Naive B cell (primary cell): ENCODE data around the gene SAPCD2. TPM values are rescaled to one million over a fixed set of nuclear protein-coding genes. Genes with fewer than 3 reads are reported as not detected.

Experiments used
- ATAC-seq, 2 donors: fragments of 150-1000 bp; cut with Tn5 transposase; 2 replicates each; pipeline ENCODE4 v1.10.0; 2021; ENCODE audit warnings: low read depth in 2 of 2, mild to moderate bottlenecking in 2 of 2, moderate library complexity in 2 of 2
- DNase-seq: peaks from one replicate; pipeline ENCODE4 v3.0.0; 2022
- H3K27ac Mint-ChIP-seq, 6 donors: one replicate each; pipeline ENCODE4 v1.8.0; 2020 to 2022; ENCODE audit warnings: mild to moderate bottlenecking in 6 of 6, mixed read lengths in 6 of 6, moderate library complexity in 5 of 6, inconsistent platforms in 2 of 6
- H3K27me3 Mint-ChIP-seq, 3 donors: one replicate each; pipeline ENCODE4 v1.8.0; 2021 to 2022; ENCODE audit warnings: mixed read lengths in 3 of 3, mild to moderate bottlenecking in 1 of 3
- H3K36me3 Mint-ChIP-seq, 2 donors: one replicate each; pipeline ENCODE4 v1.8.0; 2020 to 2022; ENCODE audit warnings: mixed read lengths in 2 of 2, inconsistent platforms in 1 of 2, mild to moderate bottlenecking in 1 of 2
- H3K4me1 Mint-ChIP-seq, 3 donors: one replicate each; pipeline ENCODE4 v1.8.0; 2020 to 2022; ENCODE audit warnings: mixed read lengths in 3 of 3, inconsistent platforms in 1 of 3, mild to moderate bottlenecking in 1 of 3, moderate library complexity in 1 of 3
- H3K4me3 Mint-ChIP-seq, 8 donors: one replicate each; pipeline ENCODE4 v1.8.0; 2020 to 2022; ENCODE audit warnings: mild to moderate bottlenecking in 8 of 8, mixed read lengths in 8 of 8, moderate library complexity in 8 of 8, inconsistent platforms in 2 of 8
- H3K9me3 Mint-ChIP-seq, 7 donors: one replicate each; pipeline ENCODE4 v1.8.0; 2020 to 2022; ENCODE audit warnings: mixed read lengths in 7 of 7, mild to moderate bottlenecking in 5 of 7, inconsistent platforms in 2 of 7, moderate library complexity in 1 of 7
- polyA plus RNA-seq, 6 donors: library from polyadenylated mRNA; unstranded; fragments of 300-500 nt; fragmentation: Illumina TruSeq; gene quantifications; one replicate each; pipeline ENCODE4 v1.2.3, GENCODE V29; 2021; ENCODE audit warnings: low read depth in 6 of 6

The SAPCD2 gene
- polyA plus RNA-seq, 6 donors from 2014 or later, result 0.05 TPM; not detected in 5

DNA sequence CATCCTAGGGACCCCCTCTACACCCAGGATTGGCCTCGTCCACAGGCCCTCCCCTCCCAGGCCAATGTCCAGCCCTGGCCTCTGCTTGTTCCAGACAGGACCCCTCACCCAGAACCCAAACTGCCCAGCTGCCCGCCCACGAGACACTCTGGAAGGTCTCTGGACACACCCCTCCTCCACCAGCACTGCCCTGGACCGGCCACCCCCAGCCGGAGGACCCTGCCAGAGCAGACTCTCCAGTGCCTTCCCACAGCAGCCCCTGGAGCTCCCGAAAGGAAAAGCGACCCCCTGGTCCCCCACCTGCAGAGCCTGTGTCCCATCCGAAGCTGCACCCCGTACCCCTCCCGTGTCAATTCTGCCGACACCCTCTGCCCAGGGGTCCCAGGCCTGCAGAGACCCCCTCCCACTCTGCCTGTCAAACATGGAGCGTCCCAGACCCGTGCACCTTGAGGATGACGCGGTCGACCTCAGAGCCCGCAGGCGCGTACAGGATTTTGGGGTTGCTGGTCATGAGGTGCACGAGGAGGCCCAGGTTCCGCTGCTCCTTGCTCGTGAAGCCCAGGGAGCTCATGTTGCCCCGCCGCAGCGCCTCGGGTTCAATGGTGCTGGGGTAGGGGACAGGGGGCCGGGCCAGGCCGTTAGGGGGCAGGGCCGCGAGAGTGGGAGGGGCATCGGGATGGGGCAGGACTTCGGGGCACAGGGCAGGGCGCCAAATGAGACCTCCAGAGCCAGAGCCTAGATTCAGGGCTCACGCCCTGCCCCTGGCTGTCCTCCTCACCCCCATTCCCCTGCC lies 50.3 kb downstream of the SAPCD2 start:
- H3K9me3 Mint-ChIP-seq, result no peaks in the 10 kb centered on the region
- no peaks in the 10 kb centered on the region for H3K27me3 Mint-ChIP-seq
- no peak for ATAC-seq
- no peak for DNase-seq
- H3K4me3 Mint-ChIP-seq, result no peak overlapping the region
- peaks cover 0 to 7% (median 0%) of the 10 kb centered on the region in 3 donors for H3K4me1 Mint-ChIP-seq
- H3K36me3 Mint-ChIP-seq, result no peaks in the 10 kb centered on the region
- H3K27ac Mint-ChIP-seq, result peak overlapping the region in 1 of 6 donors; percentile 70

DNA sequence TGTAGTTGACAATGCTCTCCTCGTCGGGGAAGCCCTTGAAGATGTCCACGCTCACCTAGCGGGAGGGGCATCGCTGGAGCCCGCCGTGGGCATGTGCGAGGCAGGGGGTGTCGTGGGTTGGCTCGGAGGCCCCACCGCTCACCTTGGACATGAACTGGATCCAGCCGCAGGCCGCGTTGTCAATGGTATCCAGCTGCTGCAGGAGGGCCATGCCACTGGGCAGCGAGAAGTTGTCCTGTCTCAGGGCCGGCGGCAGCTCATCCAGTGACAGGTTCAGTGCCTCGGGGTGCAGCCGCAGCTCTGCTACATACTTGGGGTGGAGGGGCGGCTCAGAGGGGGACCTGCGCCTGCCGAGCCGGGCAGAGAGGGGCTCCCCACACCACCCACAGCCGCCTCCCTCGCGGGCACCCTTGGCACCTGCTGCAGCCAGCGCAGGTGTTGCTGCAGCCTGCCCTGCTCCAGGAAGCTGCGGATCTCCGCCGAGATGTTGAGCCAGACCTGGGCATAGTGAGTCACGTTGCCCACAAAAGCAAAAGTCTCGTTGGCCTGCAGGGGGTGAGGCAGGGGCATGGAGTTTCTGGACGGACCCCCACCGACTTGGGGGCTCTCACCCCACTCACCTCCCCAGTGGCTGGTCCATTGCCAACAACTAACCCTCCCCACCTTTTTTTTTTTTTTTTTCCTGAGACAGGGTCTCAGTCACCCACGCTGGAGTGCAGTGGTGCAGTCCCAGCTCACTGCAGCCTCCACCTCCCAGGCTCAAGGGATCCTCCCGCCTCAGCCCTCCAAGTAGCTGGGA lies 51.4 kb downstream of the SAPCD2 start:
- no peak overlapping the region for H3K27ac Mint-ChIP-seq
- H3K4me1 Mint-ChIP-seq, result peaks cover 0 to 7% (median 0%) of the 10 kb centered on the region in 3 donors
- no peaks in the 10 kb centered on the region for H3K36me3 Mint-ChIP-seq
- DNase-seq, result no peak
- H3K4me3 Mint-ChIP-seq, result no peak overlapping the region
- no peak for ATAC-seq
- H3K27me3 Mint-ChIP-seq, result no peaks in the 10 kb centered on the region
- H3K9me3 Mint-ChIP-seq, result no peaks in the 10 kb centered on the region

GRCh38 chr9:137017791-137018497 lies 52.4 kb downstream of the SAPCD2 start:
- Mint-ChIP-seq H3K27me3 (no peaks in the 10 kb centered on the region), H3K27ac (no peak overlapping the region), H3K9me3 (no peaks in the 10 kb centered on the region), H3K4me1 (peaks cover 0 to 7% (median 0%) of the 10 kb centered on the region in 3 donors), H3K4me3 (no peak overlapping the region), H3K36me3 (no peaks in the 10 kb centered on the region)
- DNase-seq (no peak), ATAC-seq (no peak)

- no peaks in the 10 kb centered on the region for H3K9me3 Mint-ChIP-seq
These were observed 53.3 kb downstream of the SAPCD2 start for GRCh38 chr9:137017071-137017470.

GRCh38 chr9:137016436-137016835 lies 53.9 kb downstream of the SAPCD2 start:
- Mint-ChIP-seq H3K9me3 (no peaks in the 10 kb centered on the region), H3K4me3 (no peak overlapping the region), H3K4me1 (no peaks in the 10 kb centered on the region), H3K36me3 (no peaks in the 10 kb centered on the region), H3K27ac (no peak overlapping the region), H3K27me3 (no peaks in the 10 kb centered on the region)
- DNase-seq, result no peak
- no peak for ATAC-seq

More at GRCh38 chr9:137017071-137017470, 53.3 kb downstream of the SAPCD2 start:
- Mint-ChIP-seq H3K4me3 (no peak overlapping the region), H3K27ac (no peak overlapping the region), H3K36me3 (no peaks in the 10 kb centered on the region), H3K27me3 (no peaks in the 10 kb centered on the region), H3K4me1 (peaks cover 0 to 5% (median 0%) of the 10 kb centered on the region in 3 donors)
- ATAC-seq, result no peak
- no peak for DNase-seq

GRCh38 chr9:137015976-137016375 lies 54.4 kb downstream of the SAPCD2 start:
- H3K4me3 Mint-ChIP-seq, result no peak overlapping the region
- no peak overlapping the region for H3K27ac Mint-ChIP-seq
- no peaks in the 10 kb centered on the region for H3K36me3 Mint-ChIP-seq
- DNase-seq (no peak), ATAC-seq (no peak)
- no peaks in the 10 kb centered on the region for H3K27me3 Mint-ChIP-seq
- no peaks in the 10 kb centered on the region for H3K9me3 Mint-ChIP-seq
- no peaks in the 10 kb centered on the region for H3K4me1 Mint-ChIP-seq

GRCh38 chr9:137015540-137015930 lies 54.8 kb downstream of the SAPCD2 start:
- Mint-ChIP-seq H3K4me1 (no peaks in the 10 kb centered on the region), H3K36me3 (no peaks in the 10 kb centered on the region), H3K4me3 (no peak overlapping the region), H3K27me3 (no peaks in the 10 kb centered on the region), H3K27ac (no peak overlapping the region), H3K9me3 (no peaks in the 10 kb centered on the region)
- ATAC-seq, result no peak
- no peak for DNase-seq

- Mint-ChIP-seq H3K4me1 (no peaks in the 10 kb centered on the region), H3K9me3 (no peaks in the 10 kb centered on the region), H3K4me3 (no peak overlapping the region), H3K36me3 (no peaks in the 10 kb centered on the region), H3K27ac (no peak overlapping the region), H3K27me3 (no peaks in the 10 kb centered on the region)
- DNase-seq (no peak), ATAC-seq (no peak)
These were observed 55.4 kb downstream of the SAPCD2 start for GRCh38 chr9:137014776-137015539.

DNA sequence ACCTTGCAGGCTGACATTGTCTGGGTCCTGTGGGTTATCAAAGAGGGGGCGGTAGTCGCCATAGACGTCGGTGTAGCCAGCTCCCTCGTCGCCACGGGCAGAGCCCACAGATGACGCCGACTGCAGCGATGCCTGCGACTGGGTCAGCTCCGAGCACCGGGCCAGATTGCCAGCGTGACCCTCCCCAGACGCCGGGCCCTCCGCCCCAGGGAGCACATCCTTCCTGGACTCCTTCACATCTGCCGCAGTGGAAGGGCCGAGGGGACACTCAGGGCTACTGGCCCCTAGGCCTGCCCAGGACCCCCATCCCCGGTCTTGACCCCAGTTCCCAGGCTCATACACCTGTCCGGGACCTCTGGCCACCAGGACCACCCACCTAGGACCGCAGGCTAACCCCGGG lies 56.2 kb downstream of the SAPCD2 start:
- H3K4me3 Mint-ChIP-seq, result no peak overlapping the region
- no peaks in the 10 kb centered on the region for H3K36me3 Mint-ChIP-seq
- DNase-seq, result no peak
- no peak for ATAC-seq
- no peaks in the 10 kb centered on the region for H3K9me3 Mint-ChIP-seq
- H3K4me1 Mint-ChIP-seq, result no peaks in the 10 kb centered on the region
- no peak overlapping the region for H3K27ac Mint-ChIP-seq
- H3K27me3 Mint-ChIP-seq, result no peaks in the 10 kb centered on the region

- no peak for ATAC-seq
- H3K27me3 Mint-ChIP-seq, result no peaks in the 10 kb centered on the region
- no peaks in the 10 kb centered on the region for H3K9me3 Mint-ChIP-seq
- no peaks in the 10 kb centered on the region for H3K36me3 Mint-ChIP-seq
- H3K4me3 Mint-ChIP-seq, result no peak overlapping the region
- H3K4me1 Mint-ChIP-seq, result no peaks in the 10 kb centered on the region
- DNase-seq, result no peak
- H3K27ac Mint-ChIP-seq, result no peak overlapping the region
These were observed 56.8 kb downstream of the SAPCD2 start for GRCh38 chr9:137013571-137013940.

GRCh38 chr9:137012694-137013570 lies 57.4 kb downstream of the SAPCD2 start:
- ATAC-seq (no peak), DNase-seq (no peak)
- H3K27me3 Mint-ChIP-seq, result no peaks in the 10 kb centered on the region
- no peaks in the 10 kb centered on the region for H3K4me1 Mint-ChIP-seq
- no peak overlapping the region for H3K4me3 Mint-ChIP-seq
- no peaks in the 10 kb centered on the region for H3K36me3 Mint-ChIP-seq
- H3K9me3 Mint-ChIP-seq, result no peaks in the 10 kb centered on the region
- H3K27ac Mint-ChIP-seq, result no peak overlapping the region
